ENCODE data around the gene RMRP.

Gene RMRP

DNA sequence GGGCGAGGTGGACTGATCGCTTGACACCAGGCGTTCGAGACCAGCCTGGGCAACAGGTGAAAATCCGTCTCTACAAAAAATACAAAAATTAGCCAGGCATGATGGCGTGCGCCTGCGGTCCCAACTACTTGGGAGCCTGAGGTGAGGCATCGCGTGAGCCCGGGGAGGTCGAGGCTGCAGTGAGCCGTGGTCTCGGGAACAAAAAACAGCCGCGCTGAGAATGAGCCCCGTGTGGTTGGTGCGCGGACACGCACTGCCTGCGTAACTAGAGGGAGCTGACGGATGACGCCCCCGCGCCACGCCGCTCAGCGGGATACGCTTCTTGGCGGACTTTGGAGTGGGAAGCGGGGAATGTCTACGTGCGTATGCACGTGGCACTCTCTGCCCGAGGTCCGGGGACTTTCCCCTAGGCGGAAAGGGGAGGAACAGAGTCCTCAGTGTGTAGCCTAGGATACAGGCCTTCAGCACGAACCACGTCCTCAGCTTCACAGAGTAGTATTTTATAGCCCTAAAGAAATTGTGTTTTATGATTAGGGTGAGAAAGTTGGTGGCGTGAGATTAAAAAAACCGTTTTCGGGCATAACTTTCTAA, at the start of gene RMRP (continued):
- TF ChIP-seq ZNF324 (tag by site-specific recombination; IDR thresholded peaks at IDR 0.05): peak; percentile 84
- TF ChIP-seq, protein P1, sequence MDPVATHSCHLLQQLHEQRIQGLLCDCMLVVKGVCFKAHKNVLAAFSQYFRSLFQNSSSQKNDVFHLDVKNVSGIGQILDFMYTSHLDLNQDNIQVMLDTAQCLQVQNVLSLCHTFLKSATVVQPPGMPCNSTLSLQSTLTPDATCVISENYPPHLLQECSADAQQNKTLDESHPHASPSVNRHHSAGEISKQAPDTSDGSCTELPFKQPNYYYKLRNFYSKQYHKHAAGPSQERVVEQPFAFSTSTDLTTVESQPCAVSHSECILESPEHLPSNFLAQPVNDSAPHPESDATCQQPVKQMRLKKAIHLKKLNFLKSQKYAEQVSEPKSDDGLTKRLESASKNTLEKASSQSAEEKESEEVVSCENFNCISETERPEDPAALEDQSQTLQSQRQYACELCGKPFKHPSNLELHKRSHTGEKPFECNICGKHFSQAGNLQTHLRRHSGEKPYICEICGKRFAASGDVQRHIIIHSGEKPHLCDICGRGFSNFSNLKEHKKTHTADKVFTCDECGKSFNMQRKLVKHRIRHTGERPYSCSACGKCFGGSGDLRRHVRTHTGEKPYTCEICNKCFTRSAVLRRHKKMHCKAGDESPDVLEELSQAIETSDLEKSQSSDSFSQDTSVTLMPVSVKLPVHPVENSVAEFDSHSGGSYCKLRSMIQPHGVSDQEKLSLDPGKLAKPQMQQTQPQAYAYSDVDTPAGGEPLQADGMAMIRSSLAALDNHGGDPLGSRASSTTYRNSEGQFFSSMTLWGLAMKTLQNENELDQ (tag by site-specific recombination; IDR thresholded peaks at IDR 0.05; ENCODE audit: low read depth): no peak
- 0 out of 2 replicates have a peak, but pooled peaks have one; percentile 42 for TF ChIP-seq ZNF16 (tag by site-specific recombination; IDR thresholded peaks at IDR 0.05; ENCODE audit: low read depth)
- TF ChIP-seq ZNF544 (tag by site-specific recombination; IDR thresholded peaks at IDR 0.05): no peak
- TF ChIP-seq, protein P2, sequence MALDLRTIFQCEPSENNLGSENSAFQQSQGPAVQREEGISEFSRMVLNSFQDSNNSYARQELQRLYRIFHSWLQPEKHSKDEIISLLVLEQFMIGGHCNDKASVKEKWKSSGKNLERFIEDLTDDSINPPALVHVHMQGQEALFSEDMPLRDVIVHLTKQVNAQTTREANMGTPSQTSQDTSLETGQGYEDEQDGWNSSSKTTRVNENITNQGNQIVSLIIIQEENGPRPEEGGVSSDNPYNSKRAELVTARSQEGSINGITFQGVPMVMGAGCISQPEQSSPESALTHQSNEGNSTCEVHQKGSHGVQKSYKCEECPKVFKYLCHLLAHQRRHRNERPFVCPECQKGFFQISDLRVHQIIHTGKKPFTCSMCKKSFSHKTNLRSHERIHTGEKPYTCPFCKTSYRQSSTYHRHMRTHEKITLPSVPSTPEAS (tag by site-specific recombination; IDR thresholded peaks at IDR 0.05): no peak
- TF ChIP-seq, protein P3, sequence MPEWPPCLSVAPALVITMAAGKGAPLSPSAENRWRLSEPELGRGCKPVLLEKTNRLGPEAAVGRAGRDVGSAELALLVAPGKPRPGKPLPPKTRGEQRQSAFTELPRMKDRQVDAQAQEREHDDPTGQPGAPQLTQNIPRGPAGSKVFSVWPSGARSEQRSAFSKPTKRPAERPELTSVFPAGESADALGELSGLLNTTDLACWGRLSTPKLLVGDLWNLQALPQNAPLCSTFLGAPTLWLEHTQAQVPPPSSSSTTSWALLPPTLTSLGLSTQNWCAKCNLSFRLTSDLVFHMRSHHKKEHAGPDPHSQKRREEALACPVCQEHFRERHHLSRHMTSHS (tag by site-specific recombination; IDR thresholded peaks at IDR 0.05): no peak
- no peak for TF ChIP-seq ZNF112 (tag by site-specific recombination; IDR thresholded peaks at IDR 0.05)
- peak; percentile 89; the same call in 1 of the 2 replicates for TF ChIP-seq ZNF610 (tag by site-specific recombination; IDR thresholded peaks at IDR 0.05; ENCODE audit: borderline replicate concordance)
- no peak for TF ChIP-seq ZNF658 (tag by site-specific recombination; IDR thresholded peaks at IDR 0.05)
- TF ChIP-seq ZNF354C (tag by site-specific recombination; IDR thresholded peaks at IDR 0.05; ENCODE audit: borderline replicate concordance, low read depth): no peak
- no peak for TF ChIP-seq RBAK (tag by site-specific recombination; IDR thresholded peaks at IDR 0.05)
- peak; percentile 86 for TF ChIP-seq GLIS1 (tag by site-specific recombination; IDR thresholded peaks at IDR 0.05)
- TF ChIP-seq, protein P4, sequence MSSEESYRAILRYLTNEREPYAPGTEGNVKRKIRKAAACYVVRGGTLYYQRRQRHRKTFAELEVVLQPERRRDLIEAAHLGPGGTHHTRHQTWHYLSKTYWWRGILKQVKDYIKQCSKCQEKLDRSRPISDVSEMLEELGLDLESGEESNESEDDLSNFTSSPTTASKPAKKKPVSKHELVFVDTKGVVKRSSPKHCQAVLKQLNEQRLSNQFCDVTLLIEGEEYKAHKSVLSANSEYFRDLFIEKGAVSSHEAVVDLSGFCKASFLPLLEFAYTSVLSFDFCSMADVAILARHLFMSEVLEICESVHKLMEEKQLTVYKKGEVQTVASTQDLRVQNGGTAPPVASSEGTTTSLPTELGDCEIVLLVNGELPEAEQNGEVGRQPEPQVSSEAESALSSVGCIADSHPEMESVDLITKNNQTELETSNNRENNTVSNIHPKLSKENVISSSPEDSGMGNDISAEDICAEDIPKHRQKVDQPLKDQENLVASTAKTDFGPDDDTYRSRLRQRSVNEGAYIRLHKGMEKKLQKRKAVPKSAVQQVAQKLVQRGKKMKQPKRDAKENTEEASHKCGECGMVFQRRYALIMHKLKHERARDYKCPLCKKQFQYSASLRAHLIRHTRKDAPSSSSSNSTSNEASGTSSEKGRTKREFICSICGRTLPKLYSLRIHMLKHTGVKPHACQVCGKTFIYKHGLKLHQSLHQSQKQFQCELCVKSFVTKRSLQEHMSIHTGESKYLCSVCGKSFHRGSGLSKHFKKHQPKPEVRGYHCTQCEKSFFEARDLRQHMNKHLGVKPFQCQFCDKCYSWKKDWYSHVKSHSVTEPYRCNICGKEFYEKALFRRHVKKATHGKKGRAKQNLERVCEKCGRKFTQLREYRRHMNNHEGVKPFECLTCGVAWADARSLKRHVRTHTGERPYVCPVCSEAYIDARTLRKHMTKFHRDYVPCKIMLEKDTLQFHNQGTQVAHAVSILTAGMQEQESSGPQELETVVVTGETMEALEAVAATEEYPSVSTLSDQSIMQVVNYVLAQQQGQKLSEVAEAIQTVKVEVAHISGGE (tag by site-specific recombination; conservative IDR thresholded peaks at IDR 0.05; ENCODE audit: low read depth): peak; percentile 63
- TF ChIP-seq ZNF660 (tag by site-specific recombination; IDR thresholded peaks at IDR 0.05): peak; percentile 95
- TF ChIP-seq ZNF585B (tag by site-specific recombination; IDR thresholded peaks at IDR 0.05): no peak
- TF ChIP-seq, protein P5, sequence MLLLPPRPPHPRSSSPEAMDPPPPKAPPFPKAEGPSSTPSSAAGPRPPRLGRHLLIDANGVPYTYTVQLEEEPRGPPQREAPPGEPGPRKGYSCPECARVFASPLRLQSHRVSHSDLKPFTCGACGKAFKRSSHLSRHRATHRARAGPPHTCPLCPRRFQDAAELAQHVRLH (tag by site-specific recombination; IDR thresholded peaks at IDR 0.05): no peak; the same call in 1 of the 2 replicates
- peak; percentile 100 for TF ChIP-seq SCRT2 (tag by site-specific recombination; IDR thresholded peaks at IDR 0.05)
- TF ChIP-seq ZNF311 (tag by site-specific recombination; IDR thresholded peaks at IDR 0.05; ENCODE audit: borderline replicate concordance): no peak
- peak; percentile 75; the same call in 1 of the 2 replicates for TF ChIP-seq ZNF394 (tag by site-specific recombination; IDR thresholded peaks at IDR 0.05; ENCODE audit: borderline replicate concordance)
- no peak for TF ChIP-seq ZNF549 (tag by site-specific recombination; IDR thresholded peaks at IDR 0.05)
- TF ChIP-seq ZNF155 (tag by site-specific recombination; IDR thresholded peaks at IDR 0.05): no peak
- TF ChIP-seq ZNF416 (tag by site-specific recombination; IDR thresholded peaks at IDR 0.05): no peak
- peak; percentile 58; the same call in 1 of the 2 replicates for TF ChIP-seq ZNF37A (tag by site-specific recombination; IDR thresholded peaks at IDR 0.05)
- no peak for TF ChIP-seq ZNF654 (tag by site-specific recombination; IDR thresholded peaks at IDR 0.05; ENCODE audit: low read depth)
- TF ChIP-seq, protein P6, sequence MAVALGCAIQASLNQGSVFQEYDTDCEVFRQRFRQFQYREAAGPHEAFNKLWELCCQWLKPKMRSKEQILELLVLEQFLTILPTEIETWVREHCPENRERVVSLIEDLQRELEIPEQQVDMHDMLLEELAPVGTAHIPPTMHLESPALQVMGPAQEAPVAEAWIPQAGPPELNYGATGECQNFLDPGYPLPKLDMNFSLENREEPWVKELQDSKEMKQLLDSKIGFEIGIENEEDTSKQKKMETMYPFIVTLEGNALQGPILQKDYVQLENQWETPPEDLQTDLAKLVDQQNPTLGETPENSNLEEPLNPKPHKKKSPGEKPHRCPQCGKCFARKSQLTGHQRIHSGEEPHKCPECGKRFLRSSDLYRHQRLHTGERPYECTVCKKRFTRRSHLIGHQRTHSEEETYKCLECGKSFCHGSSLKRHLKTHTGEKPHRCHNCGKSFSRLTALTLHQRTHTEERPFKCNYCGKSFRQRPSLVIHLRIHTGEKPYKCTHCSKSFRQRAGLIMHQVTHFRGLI (tag by site-specific recombination; IDR thresholded peaks at IDR 0.05): peak; percentile 8; the same call in 1 of the 2 replicates
- no peak for TF ChIP-seq ZNF514 (tag by site-specific recombination; IDR thresholded peaks at IDR 0.05)
- TF ChIP-seq KLF7 (tag by site-specific recombination; IDR thresholded peaks at IDR 0.05; ENCODE audit: borderline replicate concordance): peak; percentile 90; the same call in 1 of the 2 replicates
- peak; percentile 43; the same call in 1 of the 2 replicates for TF ChIP-seq ZNF184 (tag by site-specific recombination; IDR thresholded peaks at IDR 0.05)
- TF ChIP-seq ZNF843 (tag by site-specific recombination; IDR thresholded peaks at IDR 0.05): peak; percentile 70; the same call in 1 of the 2 replicates
- peak; percentile 91 for TF ChIP-seq ZNF501 (tag by site-specific recombination; IDR thresholded peaks at IDR 0.05)
- no peak for TF ChIP-seq GLI2 (tag by site-specific recombination; IDR thresholded peaks at IDR 0.05; ENCODE audit: borderline replicate concordance, low read depth)

Data from HEK293 (cell line).